Naive thymus-derived CD4-positive, alpha-beta T cell (primary cell): Measurements from ENCODE around the gene TUT4. TPM values are rescaled to one million over a fixed set of nuclear protein-coding genes. Genes with fewer than 3 reads are reported as not detected.
A peak's percentile ranks its signal among the peaks of the same experiment; 100 is the strongest.

Experiments
- ATAC-seq: fragments of 150-1000 bp; cut with Tn5 transposase; 2 replicates; pipeline ENCODE4 v1.10.0; 2021; ENCODE audit warnings: mild to moderate bottlenecking, moderate library complexity
- CTCF ChIA-PET: fragments of 350-600 bp; sonication (Branson Sonifier 250); formaldehyde crosslinking; loops from one replicate; lab custom pipeline; 2021; ENCODE audit warnings: antibody characterized with exemption; lab: Charles Lee
- POLR2A ChIA-PET: fragments of 350-600 bp; sonication (Branson Sonifier 250); formaldehyde crosslinking; loops from one replicate; lab custom pipeline; 2021; ENCODE audit warnings: antibody characterized with exemption, inconsistent platforms; lab: Charles Lee
- DNase-seq, 9 donors: peaks; one replicate each; pipeline versions ENCODE4 v3.0.0 to v3.0.0-alpha.2; 2020 to 2022; ENCODE audit warnings: mixed read lengths in 1 of 9
- H3K27ac ChIP-seq: one replicate; pipeline ENCODE4 v1.7.0; 2013; ENCODE audit warnings: mild to moderate bottlenecking, low read depth, low read length, moderate library complexity
- H3K27me3 ChIP-seq, 2 donors: one replicate each; pipeline ENCODE4 v1.7.0; 2013; ENCODE audit warnings: low read length in 2 of 2, mild to moderate bottlenecking in 2 of 2, moderate library complexity in 2 of 2; ENCODE audit not compliant: control insufficient read depth in 2 of 2, insufficient read depth in 2 of 2
- H3K36me3 ChIP-seq, 3 experiments: 1 replicate in 2 of 3; 2 replicates in 1 of 3; pipeline ENCODE4 v1.7.0; 2013; ENCODE audit warnings: low read length in 3 of 3, mild to moderate bottlenecking in 3 of 3, moderate library complexity in 1 of 3; ENCODE audit not compliant: insufficient read depth in 3 of 3, control insufficient read depth in 2 of 3
- H3K4me1 ChIP-seq, 2 donors: one replicate each; pipeline ENCODE4 v1.7.0; 2013; ENCODE audit warnings: low read length in 2 of 2, mild to moderate bottlenecking in 2 of 2, moderate library complexity in 1 of 2; ENCODE audit not compliant: control insufficient read depth in 2 of 2, insufficient read depth in 2 of 2
- H3K4me3 ChIP-seq: 2 replicates; pipeline ENCODE4 v1.7.0; 2013; ENCODE audit warnings: mild to moderate bottlenecking, low read length
- H3K9me3 ChIP-seq, 3 experiments: 1 replicate in 2 of 3; 2 replicates in 1 of 3; pipeline ENCODE4 v1.7.0; 2013; ENCODE audit warnings: low read length in 3 of 3; ENCODE audit not compliant: control insufficient read depth in 2 of 3
- H3K27ac Mint-ChIP-seq, 9 donors: one replicate each; pipeline ENCODE4 v1.8.0; 2020 to 2022; ENCODE audit warnings: mixed read lengths in 9 of 9, mild to moderate bottlenecking in 8 of 9, moderate library complexity in 5 of 9, inconsistent platforms in 2 of 9
- H3K27me3 Mint-ChIP-seq, 5 donors: one replicate each; pipeline ENCODE4 v1.8.0; 2021 to 2022; ENCODE audit warnings: mixed read lengths in 5 of 5, mild to moderate bottlenecking in 1 of 5
- H3K36me3 Mint-ChIP-seq, 5 donors: one replicate each; pipeline ENCODE4 v1.8.0; 2020 to 2022; ENCODE audit warnings: mixed read lengths in 5 of 5, mild to moderate bottlenecking in 3 of 5, inconsistent platforms in 1 of 5
- H3K4me1 Mint-ChIP-seq, 7 donors: one replicate each; pipeline ENCODE4 v1.8.0; 2020 to 2022; ENCODE audit warnings: mixed read lengths in 7 of 7, mild to moderate bottlenecking in 3 of 7, inconsistent platforms in 1 of 7
- H3K4me3 Mint-ChIP-seq, 10 donors: one replicate each; pipeline ENCODE4 v1.8.0; 2020 to 2022; ENCODE audit warnings: mild to moderate bottlenecking in 10 of 10, mixed read lengths in 10 of 10, moderate library complexity in 6 of 10, inconsistent platforms in 2 of 10
- H3K9me3 Mint-ChIP-seq, 11 donors: one replicate each; pipeline ENCODE4 v1.8.0; 2020 to 2022; ENCODE audit warnings: mixed read lengths in 11 of 11, mild to moderate bottlenecking in 4 of 11, inconsistent platforms in 1 of 11, moderate library complexity in 1 of 11
- intact Hi-C, 2 donors: fragments of 100-400 bp; cut with micrococcal nuclease; formaldehyde crosslinking; loops; one replicate each; pipeline ENCODE4 v1.15.1; 2023
- polyA plus RNA-seq, 2 donors: library from polyadenylated mRNA; unstranded; fragments of 300-500 nt; fragmentation: Illumina TruSeq; gene quantifications; one replicate each; pipeline ENCODE4 v1.2.3, GENCODE V29; 2021
- total RNA-seq, 6 experiments: library from RNA in 5 of 6; stranded (reverse) in 5 of 6; gene quantifications; 1 replicate in 5 of 6; 2 replicates in 1 of 6; pipeline ENCODE4 v1.2.3 and lab custom pipeline; 2021 to 2026

The TUT4 gene
- total and polyA plus RNA-seq, 7 experiments from 2014 or later, result 32.8 to 169 (median 127) TPM

DNA sequence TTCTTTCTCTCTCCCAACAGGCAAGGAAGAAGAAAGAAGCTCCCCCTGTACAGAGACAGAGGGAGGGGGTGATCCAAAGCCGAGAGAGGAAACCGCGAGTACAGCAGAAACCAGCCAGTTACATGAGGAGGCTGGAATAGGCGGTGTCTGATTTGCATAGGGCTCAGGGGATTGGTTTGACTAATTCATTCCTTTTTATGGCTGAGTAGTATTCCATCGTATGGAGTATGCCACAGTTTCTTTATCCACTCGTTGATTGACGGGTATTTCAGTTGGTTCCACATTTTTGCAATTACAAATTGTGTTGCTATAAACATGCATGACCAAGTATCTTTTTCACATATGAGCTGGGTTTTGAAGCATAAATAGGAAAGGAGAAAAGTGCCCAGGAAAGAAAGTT, 45.8 kb upstream of the TUT4 start:
- Histone ChIP-seq H3K4me1 (peaks cover 11 to 12% of the 10 kb centered on the region in 2 donors), H3K27ac (no peak overlapping the region), H3K4me3 (no peak overlapping the region), H3K36me3 (no peaks in the 10 kb centered on the region), H3K27me3 (no peaks in the 10 kb centered on the region), H3K9me3 (no peaks in the 10 kb centered on the region)
- ChIA-PET POLR2A (interaction anchor here (0.7 to 1.3 kb wide), 5 partner anchors 13 to 69 kb away, joined by 3 to 7 read pairs (median 5); partner anchors contain the start of gene TUT4), CTCF (no interaction called here)
- no peak overlapping the region for H3K27ac Mint-ChIP-seq
- peaks cover 0 to 13% (median 0%) of the 10 kb centered on the region in 5 donors for H3K36me3 Mint-ChIP-seq
- H3K4me3 Mint-ChIP-seq, result no peak overlapping the region
- peaks cover 0 to 8% (median 0%) of the 10 kb centered on the region in 5 donors for H3K27me3 Mint-ChIP-seq
- H3K9me3 Mint-ChIP-seq, result peaks cover 0 to 4% (median 0%) of the 10 kb centered on the region in 11 donors
- DNase-seq, result no peak
- intact Hi-C loops, result no loop called here
- peaks cover 20 to 33% (median 26%) of the 10 kb centered on the region in 7 donors for H3K4me1 Mint-ChIP-seq
- no peak for ATAC-seq

- peaks cover 0 to 8% (median 0%) of the 10 kb centered on the region in 5 donors for H3K27me3 Mint-ChIP-seq
- H3K4me1 Mint-ChIP-seq, result peaks cover 11 to 25% (median 18%) of the 10 kb centered on the region in 7 donors
- ATAC-seq (no peak), DNase-seq (no peak)
- no peaks in the 10 kb centered on the region for H3K9me3 ChIP-seq
- no peaks in the 10 kb centered on the region for H3K36me3 ChIP-seq
- H3K27me3 ChIP-seq, result no peaks in the 10 kb centered on the region
- H3K4me3 ChIP-seq, result no peak overlapping the region
- peaks cover 0 to 10% (median 0%) of the 10 kb centered on the region in 5 donors for H3K36me3 Mint-ChIP-seq
- CTCF ChIA-PET, result no interaction called here
- POLR2A ChIA-PET, result no interaction called here
- H3K4me1 ChIP-seq, result peaks cover 6 to 8% of the 10 kb centered on the region in 2 donors
- no peak overlapping the region for H3K27ac ChIP-seq
- intact Hi-C loops, result no loop called here
- H3K27ac Mint-ChIP-seq, result peak overlapping the region in 2 of 9 donors; percentile 17 to 28
- peaks cover 0 to 4% (median 0%) of the 10 kb centered on the region in 11 donors for H3K9me3 Mint-ChIP-seq
- no peak overlapping the region for H3K4me3 Mint-ChIP-seq
Measured at GRCh38 chr1:52597912-52598311, 45.0 kb upstream of the TUT4 start.

- Mint-ChIP-seq H3K27ac (peak overlapping the region in 1 of 9 donors; percentile 27), H3K4me3 (no peak overlapping the region), H3K9me3 (peaks cover 0 to 2% (median 0%) of the 10 kb centered on the region in 11 donors), H3K36me3 (peaks cover 0 to 4% (median 0%) of the 10 kb centered on the region in 5 donors), H3K4me1 (peaks cover 0 to 9% (median 0%) of the 10 kb centered on the region in 7 donors), H3K27me3 (peaks cover 0 to 8% (median 0%) of the 10 kb centered on the region in 5 donors)
- intact Hi-C loops, result no loop called here
- no peak overlapping the region for H3K4me3 ChIP-seq
- ATAC-seq, result no peak
- no peak overlapping the region for H3K27ac ChIP-seq
- CTCF ChIA-PET, result no interaction called here
- H3K36me3 ChIP-seq, result no peaks in the 10 kb centered on the region
- H3K4me1 ChIP-seq, result no peaks in the 10 kb centered on the region
- DNase-seq, result no peak
- no peaks in the 10 kb centered on the region for H3K9me3 ChIP-seq
- no peaks in the 10 kb centered on the region for H3K27me3 ChIP-seq
- POLR2A ChIA-PET, result no interaction called here
Measured at GRCh38 chr1:52595061-52595460, 42.2 kb upstream of the TUT4 start.

- CTCF ChIA-PET, result interaction anchor here (0.7 to 0.8 kb wide), 2 partner anchors 17 to 31 kb away, joined by 3 read pairs; no protein-coding TSS in a partner anchor
- H3K4me1 Mint-ChIP-seq, result peaks cover 0 to 5% (median 0%) of the 10 kb centered on the region in 7 donors
- ATAC-seq (no peak), DNase-seq (no peak)
- POLR2A ChIA-PET, result interaction anchor here (0.6 to 1.7 kb wide), 6 partner anchors 10 to 130 kb away, joined by 3 to 4 read pairs (median 3); no protein-coding TSS in a partner anchor
- H3K27ac Mint-ChIP-seq, result no peak overlapping the region
- H3K27me3 ChIP-seq, result no peaks in the 10 kb centered on the region
- H3K9me3 ChIP-seq, result no peaks in the 10 kb centered on the region
- H3K27me3 Mint-ChIP-seq, result peaks cover 0 to 13% (median 0%) of the 10 kb centered on the region in 5 donors
- no peaks in the 10 kb centered on the region for H3K9me3 Mint-ChIP-seq
- no peaks in the 10 kb centered on the region for H3K36me3 ChIP-seq
- no peaks in the 10 kb centered on the region for H3K4me1 ChIP-seq
- no peak overlapping the region for H3K4me3 ChIP-seq
- no peaks in the 10 kb centered on the region for H3K36me3 Mint-ChIP-seq
- no peak overlapping the region for H3K27ac ChIP-seq
- no peak overlapping the region for H3K4me3 Mint-ChIP-seq
- intact Hi-C loops, result no loop called here
Measured at GRCh38 chr1:52593495-52593894, 40.6 kb upstream of the TUT4 start.

DNA sequence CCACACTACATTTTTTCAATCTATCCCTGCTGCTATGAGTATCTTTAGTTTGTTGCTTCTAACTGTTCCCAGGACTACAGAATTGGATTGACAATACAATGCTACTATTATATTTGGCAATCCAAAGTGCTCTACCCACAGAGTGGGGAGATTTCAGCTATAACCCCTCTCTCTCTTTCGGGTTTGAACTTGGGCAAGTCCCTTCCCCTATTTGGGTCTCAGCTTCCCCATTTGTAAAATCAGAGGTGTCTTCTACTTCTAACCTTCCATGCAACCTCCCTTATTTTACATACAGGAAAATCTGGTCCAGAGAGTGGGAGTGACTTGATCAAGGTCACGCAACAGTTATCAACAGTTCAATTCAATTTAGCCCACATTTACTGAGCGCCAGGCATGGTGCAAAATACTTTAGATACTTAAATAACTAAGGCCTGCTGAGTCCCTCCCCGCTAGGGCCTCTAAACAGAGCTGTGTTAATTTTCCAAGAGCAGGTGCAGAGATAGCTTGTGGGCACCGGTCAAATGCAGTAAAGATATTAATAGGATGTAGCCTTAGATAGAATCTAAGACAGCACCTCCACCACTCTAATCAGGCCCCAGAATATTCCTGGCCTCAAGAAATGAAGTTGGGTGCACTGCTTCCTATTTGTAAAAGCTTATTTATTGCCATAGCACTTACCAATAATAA, 39.9 kb upstream of the TUT4 start:
- Histone ChIP-seq H3K36me3 (no peaks in the 10 kb centered on the region), H3K27ac (no peak overlapping the region), H3K9me3 (no peaks in the 10 kb centered on the region), H3K4me1 (no peaks in the 10 kb centered on the region), H3K27me3 (no peaks in the 10 kb centered on the region), H3K4me3 (no peak overlapping the region)
- Mint-ChIP-seq H3K9me3 (no peaks in the 10 kb centered on the region), H3K4me1 (peaks cover 0 to 3% (median 0%) of the 10 kb centered on the region in 7 donors), H3K27ac (no peak overlapping the region), H3K4me3 (no peak overlapping the region), H3K27me3 (peaks cover 0 to 13% (median 0%) of the 10 kb centered on the region in 5 donors), H3K36me3 (no peaks in the 10 kb centered on the region)
- ChIA-PET CTCF (no interaction called here), POLR2A (interaction anchor here (0.6 to 1.7 kb wide), 7 partner anchors 9 to 129 kb away, joined by 3 to 4 read pairs (median 3); no protein-coding TSS in a partner anchor)
- ATAC-seq (no peak), DNase-seq (no peak)
- intact Hi-C loops, result no loop called here

DNA sequence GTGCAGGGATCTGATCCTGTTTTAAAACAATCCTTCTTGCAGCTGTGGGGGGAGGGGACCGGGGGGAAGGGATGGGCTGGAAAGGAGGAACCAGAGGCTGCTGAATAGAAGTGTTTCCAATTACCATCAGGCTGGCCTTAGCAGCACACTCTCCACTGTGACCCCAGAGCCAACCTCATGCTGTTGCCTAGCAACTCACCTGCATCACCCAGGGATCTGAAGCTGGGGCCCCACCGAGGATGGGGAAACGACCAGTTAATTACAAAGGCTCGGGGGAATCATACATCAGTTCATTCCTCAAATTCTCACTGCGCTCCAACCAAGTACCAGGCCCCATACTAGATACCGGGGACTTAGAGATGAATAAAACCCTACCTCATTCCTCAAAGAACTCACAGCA, 37.4 kb upstream of the TUT4 start:
- Histone ChIP-seq H3K4me3 (no peak overlapping the region), H3K4me1 (no peaks in the 10 kb centered on the region), H3K27ac (no peak overlapping the region), H3K9me3 (no peaks in the 10 kb centered on the region), H3K36me3 (no peaks in the 10 kb centered on the region), H3K27me3 (no peaks in the 10 kb centered on the region)
- peaks cover 0 to 7% (median 0%) of the 10 kb centered on the region in 5 donors for H3K27me3 Mint-ChIP-seq
- no peak overlapping the region for H3K27ac Mint-ChIP-seq
- no peaks in the 10 kb centered on the region for H3K36me3 Mint-ChIP-seq
- CTCF ChIA-PET, result no interaction called here
- H3K4me3 Mint-ChIP-seq, result no peak overlapping the region
- peaks cover 0 to 3% (median 0%) of the 10 kb centered on the region in 7 donors for H3K4me1 Mint-ChIP-seq
- POLR2A ChIA-PET, result no interaction called here
- DNase-seq (no peak), ATAC-seq (no peak)
- intact Hi-C loops, result no loop called here
- no peaks in the 10 kb centered on the region for H3K9me3 Mint-ChIP-seq
